CD14-positive monocyte (primary cell): Measurements from ENCODE around the gene ZNF506. TPM values are rescaled to one million over a fixed set of nuclear protein-coding genes. Genes with fewer than 3 reads are reported as not detected.
A peak's percentile ranks its signal among the peaks of the same experiment; 100 is the strongest.
"Not testable (repeated sequence)": the region's sequence is repeated elsewhere in the genome, so short reads cannot be mapped to it uniquely, and the experiment has no call there.

ENCODE experiments used
- DNase-seq, 3 donors: peaks; one replicate each; pipeline ENCODE4 v3.0.0-alpha.2; 2011 to 2022
- H2AFZ ChIP-seq: 2 replicates; pipeline ENCODE4 v1.6.0; 2012; ENCODE audit warnings: mild to moderate bottlenecking, low read depth, low read length, inconsistent platforms; ENCODE audit not compliant: insufficient read depth, poor library complexity, severe bottlenecking
- H3K27ac ChIP-seq, 2 donors: 1 replicate in 1 of 2; 2 replicates in 1 of 2; pipeline ENCODE4 v1.5.1; 2012 to 2013; ENCODE audit warnings: low read length in 2 of 2, control low read depth in 1 of 2, inconsistent platforms in 1 of 2, low read depth in 1 of 2, mild to moderate bottlenecking in 1 of 2
- H3K27me3 ChIP-seq, 2 donors: one replicate each; pipeline versions ENCODE4 v1.6.0 to v1.6.1; 2011 to 2013; ENCODE audit warnings: low read length in 2 of 2; ENCODE audit not compliant: control insufficient read depth in 2 of 2, insufficient read depth in 2 of 2
- H3K36me3 ChIP-seq, 2 donors: replicated peaks in 1 of 2; 1 replicate in 1 of 2; 2 replicates in 1 of 2; pipeline versions ENCODE4 v1.5.1 to v1.6.1; 2012 to 2013; ENCODE audit warnings: low read length in 2 of 2, control low read depth in 1 of 2, inconsistent platforms in 1 of 2, mild to moderate bottlenecking in 1 of 2; ENCODE audit not compliant: insufficient read depth in 2 of 2, control insufficient read depth in 1 of 2
- H3K4me1 ChIP-seq, 2 donors: 1 replicate in 1 of 2; 2 replicates in 1 of 2; pipeline versions ENCODE4 v1.5.1 to v1.6.1; 2012 to 2013; ENCODE audit warnings: low read length in 2 of 2, control low read depth in 1 of 2, inconsistent platforms in 1 of 2, mild to moderate bottlenecking in 1 of 2, moderate library complexity in 1 of 2; ENCODE audit not compliant: insufficient read depth in 2 of 2, control insufficient read depth in 1 of 2
- H3K4me2 ChIP-seq: replicated peaks from 2 replicates; pipeline ENCODE3; 2012; ENCODE audit warnings: low read length, moderate library complexity, mild to moderate bottlenecking; ENCODE audit not compliant: poor library complexity, severe bottlenecking; ENCODE audit errors: extremely low read depth
- H3K4me3 ChIP-seq, 3 experiments: fragments of 200-600 bp in 1 of 3; sonication (generic) in 1 of 3; replicated peaks in 1 of 3; 1 replicate in 2 of 3; 2 replicates in 1 of 3; pipeline ENCODE4 v1.5.1; 2011 to 2013; ENCODE audit warnings: low read length in 3 of 3, mild to moderate bottlenecking in 3 of 3, control low read depth in 2 of 3, low read depth in 2 of 3, inconsistent platforms in 1 of 3, moderate library complexity in 1 of 3
- H3K79me2 ChIP-seq: 2 replicates; pipeline ENCODE4 v1.6.0; 2012; ENCODE audit warnings: mild to moderate bottlenecking, control low read depth, inconsistent platforms, low read length, moderate library complexity; ENCODE audit not compliant: insufficient read depth
- H3K9ac ChIP-seq: 2 replicates; pipeline ENCODE4 v1.6.0; 2017; ENCODE audit warnings: low read length, mild to moderate bottlenecking; ENCODE audit not compliant: insufficient read depth, poor library complexity, severe bottlenecking
- H3K9me3 ChIP-seq, 2 donors: replicated peaks in 1 of 2; 1 replicate in 1 of 2; 2 replicates in 1 of 2; pipeline versions ENCODE4 v1.5.1 to v1.6.1; 2012 to 2013; ENCODE audit warnings: low read length in 2 of 2, control low read depth in 1 of 2; ENCODE audit not compliant: control insufficient read depth in 1 of 2, insufficient read depth in 1 of 2
- H4K20me1 ChIP-seq: 2 replicates; pipeline ENCODE4 v1.6.0; 2012; ENCODE audit warnings: mild to moderate bottlenecking, low read length, control low read depth, moderate library complexity; ENCODE audit not compliant: insufficient read depth
- H3K27ac Mint-ChIP-seq, 7 donors: one replicate each; pipeline ENCODE4 v1.8.0; 2020; ENCODE audit warnings: mild to moderate bottlenecking in 7 of 7, mixed read lengths in 7 of 7, moderate library complexity in 6 of 7, inconsistent platforms in 2 of 7
- H3K27me3 Mint-ChIP-seq, 3 donors: one replicate each; pipeline ENCODE4 v1.8.0; 2021 to 2022; ENCODE audit warnings: low read depth in 3 of 3, mild to moderate bottlenecking in 3 of 3, mixed read lengths in 3 of 3, moderate library complexity in 3 of 3, inconsistent platforms in 1 of 3
- H3K36me3 Mint-ChIP-seq, 2 donors: one replicate each; pipeline ENCODE4 v1.8.0; 2020; ENCODE audit warnings: mixed read lengths in 2 of 2, inconsistent platforms in 1 of 2, mild to moderate bottlenecking in 1 of 2
- H3K4me1 Mint-ChIP-seq: one replicate; pipeline ENCODE4 v1.8.0; 2020; ENCODE audit warnings: mild to moderate bottlenecking, mixed read lengths
- H3K4me3 Mint-ChIP-seq, 2 donors: one replicate each; pipeline ENCODE4 v1.8.0; 2020; ENCODE audit warnings: mild to moderate bottlenecking in 2 of 2, mixed read lengths in 2 of 2, moderate library complexity in 1 of 2
- H3K9me3 Mint-ChIP-seq, 7 donors: one replicate each; pipeline ENCODE4 v1.8.0; 2020 to 2022; ENCODE audit warnings: mixed read lengths in 7 of 7, mild to moderate bottlenecking in 6 of 7, moderate library complexity in 6 of 7, inconsistent platforms in 2 of 7
- CTCF ChIP-seq: fragments of 200-600 bp; IDR thresholded peaks from one replicate; pipeline ENCODE4 v1.8.0; 2022; ENCODE audit warnings: antibody characterized with exemption, mild to moderate bottlenecking
- WGBS: methylation state at CpG from one replicate; pipeline ENCODE4 v1.1.5; 2013; ENCODE audit warnings: missing lambda C conversion rate; ENCODE audit not compliant: insufficient coverage; 5-methylcytosine and 5-hydroxymethylcytosine counted together
- intact Hi-C, 2 donors: fragments of 100-400 bp; cut with micrococcal nuclease; formaldehyde crosslinking; loops; one replicate each; pipeline versions ENCODE4 v1.15.0 to v1.15.1; 2023
- polyA plus RNA-seq, 3 donors: library from polyadenylated mRNA; depleted of rRNA in 1 of 3; unstranded in 2 of 3; stranded (reverse) in 1 of 3; fragments of 300-500 nt in 2 of 3; fragments of >200 nt in 1 of 3; fragmentation: Illumina TruSeq in 2 of 3; gene quantifications; 1 replicate in 2 of 3; 2 replicates in 1 of 3; pipeline ENCODE4 v1.2.3, GENCODE V29; 2012 to 2021

ZNF506 gene
- polyA plus RNA-seq, 3 donors, result 4.1 to 8.3 (median 6.1) TPM

GRCh38 chr19:19860756-19861390 is 39.3 kb upstream of the ZNF506 start:
- Histone ChIP-seq H3K4me3 (peak overlapping the region in 1 of 3 experiments; percentile 30), H3K4me2 (peak overlapping the region; percentile 24), H3K27me3 (no peaks in the 10 kb centered on the region), H3K36me3 (no peaks in the 10 kb centered on the region), H3K4me1 (no peaks in the 10 kb centered on the region), H3K27ac (no peak overlapping the region), H4K20me1 (no peaks in the 10 kb centered on the region), H3K9ac (no peak overlapping the region), H3K9me3 (peaks cover 67 to 75% of the 10 kb centered on the region in 2 donors), H2AFZ (peak overlapping the region; percentile 71), H3K79me2 (no peaks in the 10 kb centered on the region)
- Mint-ChIP-seq H3K9me3 (peaks cover 39 to 88% (median 83%) of the 10 kb centered on the region in 7 donors), H3K27me3 (peaks cover 7 to 10% (median 10%) of the 10 kb centered on the region in 3 donors), H3K4me1 (peaks cover 16% of the 10 kb centered on the region), H3K36me3 (no peaks in the 10 kb centered on the region), H3K27ac (peak overlapping the region in 1 of 7 donors; percentile 42), H3K4me3 (peak overlapping the region; percentile 48 to 71)
- TF ChIP-seq CTCF, result no peak
- 12% methylated on average over 29 of the region's 29 CpGs for WGBS
- no peak for DNase-seq
- intact Hi-C loops, result no loop called here

GRCh38 chr19:19858751-19859150 is 37.2 kb upstream of the ZNF506 start:
- Mint-ChIP-seq H3K4me3 (no peak overlapping the region), H3K36me3 (no peaks in the 10 kb centered on the region), H3K27me3 (peaks cover 7 to 10% (median 10%) of the 10 kb centered on the region in 3 donors), H3K27ac (no peak overlapping the region), H3K4me1 (peaks cover 9% of the 10 kb centered on the region), H3K9me3 (peaks cover 35 to 83% (median 74%) of the 10 kb centered on the region in 7 donors)
- no peak for DNase-seq
- Histone ChIP-seq H3K36me3 (no peaks in the 10 kb centered on the region), H3K79me2 (no peaks in the 10 kb centered on the region), H3K27ac (no peak overlapping the region), H2AFZ (no peak overlapping the region), H3K9ac (no peak overlapping the region), H3K4me2 (no peak overlapping the region), H3K27me3 (no peaks in the 10 kb centered on the region), H4K20me1 (no peaks in the 10 kb centered on the region), H3K4me1 (no peaks in the 10 kb centered on the region), H3K9me3 (peaks cover 65 to 86% of the 10 kb centered on the region in 2 donors), H3K4me3 (no peak overlapping the region)
- intact Hi-C loops, result no loop called here
- no peak for TF ChIP-seq CTCF
- no CpG with 5 or more reads among the region's 2 CpGs for WGBS

- DNase-seq, H3K79me2 ChIP-seq, H3K9ac ChIP-seq, H2AFZ ChIP-seq, H3K36me3 ChIP-seq, H3K27ac Mint-ChIP-seq, H3K36me3 Mint-ChIP-seq, H3K4me2 ChIP-seq, intact Hi-C loops, H3K27me3 Mint-ChIP-seq, H3K4me1 ChIP-seq, H3K4me3 ChIP-seq, H3K4me1 Mint-ChIP-seq, H4K20me1 ChIP-seq, H3K27me3 ChIP-seq, H3K27ac ChIP-seq, H3K4me3 Mint-ChIP-seq: not testable (repeated sequence)
- peaks cover 54 to 80% of the 10 kb centered on the region in 2 donors for H3K9me3 ChIP-seq
- peaks cover 18 to 73% (median 60%) of the 10 kb centered on the region in 7 donors for H3K9me3 Mint-ChIP-seq
- 10% methylated on average over 2 of the region's 2 CpGs for WGBS
Measured at GRCh38 chr19:19851740-19852139, 30.2 kb upstream of the ZNF506 start.
